HG02571 (cell line): ENCODE results near the gene RAC3.

Source experiments
- ATAC-seq: cut with Tn5 transposase; IDR thresholded peaks from one replicate; pipeline ENCODE4 v1.9.1; 2021; ENCODE audit warnings: mild to moderate bottlenecking, moderate library complexity; ENCODE audit not compliant: unreplicated experiment

Gene RAC3

DNA sequence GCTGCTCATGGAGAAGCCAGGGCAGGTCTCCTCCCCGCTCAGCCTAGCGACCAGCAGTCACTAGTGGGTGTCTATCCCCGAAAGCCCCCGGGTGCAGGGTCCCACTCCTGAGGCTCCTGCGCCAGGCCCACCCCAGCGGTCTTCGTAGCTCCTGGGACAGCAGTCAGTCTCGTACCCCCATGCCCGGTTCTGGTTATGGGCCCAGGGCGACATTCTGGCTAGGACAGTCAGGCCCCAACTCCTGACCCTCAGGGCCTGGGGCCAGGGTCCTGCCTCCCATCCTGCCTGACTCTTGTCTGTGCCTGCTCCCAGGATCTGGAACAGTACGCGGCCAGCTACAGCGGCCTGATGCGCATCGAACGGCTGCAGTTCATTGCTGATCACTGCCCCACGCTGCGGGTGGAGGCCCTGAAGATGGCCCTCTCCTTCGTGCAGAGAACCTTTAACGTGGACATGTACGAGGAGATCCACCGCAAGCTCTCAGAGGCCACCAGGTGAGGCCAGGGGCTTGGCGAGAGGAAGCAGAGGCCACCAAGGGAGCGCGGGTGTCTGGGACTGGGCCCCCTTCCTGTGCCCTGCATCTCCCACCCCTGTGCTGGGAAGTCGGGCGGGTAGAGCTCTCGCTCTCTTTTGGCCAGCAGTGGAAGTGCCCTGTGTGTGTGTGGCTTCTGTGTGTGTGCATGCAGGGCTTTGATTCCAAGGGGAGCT is 22.2 kb downstream of the RAC3 start:
- ATAC-seq: no peak

GRCh38 chr17:82054351-82055022 is 23.0 kb downstream of the RAC3 start:
- ATAC-seq: no peak

- ATAC-seq: no peak
Observed at GRCh38 chr17:82055023-82055964, 23.8 kb downstream of the RAC3 start.

- ATAC-seq: no peak
Observed at GRCh38 chr17:82055965-82056728, 24.7 kb downstream of the RAC3 start.

DNA sequence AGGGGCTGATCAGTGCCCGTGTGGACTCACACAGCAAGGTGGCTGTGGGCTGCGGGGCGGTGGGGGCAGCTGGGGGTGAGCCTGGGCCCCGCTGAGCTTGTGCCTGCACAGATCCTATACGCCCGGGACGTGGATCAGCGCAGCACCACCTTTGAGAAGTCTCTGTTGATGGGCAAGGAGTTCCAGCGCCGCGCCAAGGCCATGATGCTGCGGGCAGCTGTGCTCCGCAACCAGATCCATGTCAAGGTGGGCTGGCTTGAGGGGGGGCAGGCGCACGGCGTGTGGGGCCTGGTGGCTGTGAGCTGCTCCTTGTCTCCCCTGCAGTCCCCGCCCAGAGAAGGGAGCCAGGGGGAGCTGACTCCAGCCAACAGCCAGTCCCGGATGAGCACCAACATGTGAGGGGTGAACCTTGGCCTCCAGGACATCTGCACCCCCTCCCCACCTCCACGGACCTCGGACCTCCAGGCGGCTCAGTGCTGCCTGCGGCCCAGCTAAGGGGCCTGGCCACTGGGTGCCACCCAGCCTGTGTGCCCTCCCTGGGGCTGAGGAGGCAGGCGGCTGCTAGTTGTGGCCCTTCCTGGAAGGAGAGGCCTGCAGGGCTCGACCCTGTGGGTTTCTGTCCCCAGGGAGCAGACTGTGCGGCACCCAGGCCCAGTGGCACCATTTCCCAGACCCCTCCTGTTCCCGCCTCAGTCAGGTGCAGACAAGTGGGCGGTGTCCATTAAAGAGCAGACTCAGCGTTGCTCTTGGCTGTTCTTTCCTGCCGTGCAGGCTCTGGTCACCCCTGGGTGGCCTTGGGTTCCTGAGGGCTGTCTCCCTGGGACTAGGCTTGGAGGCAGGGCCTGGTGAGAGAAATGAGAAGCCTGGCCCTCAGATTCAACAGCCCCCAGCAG is 25.5 kb downstream of the RAC3 start:
- ATAC-seq: no peak

DNA sequence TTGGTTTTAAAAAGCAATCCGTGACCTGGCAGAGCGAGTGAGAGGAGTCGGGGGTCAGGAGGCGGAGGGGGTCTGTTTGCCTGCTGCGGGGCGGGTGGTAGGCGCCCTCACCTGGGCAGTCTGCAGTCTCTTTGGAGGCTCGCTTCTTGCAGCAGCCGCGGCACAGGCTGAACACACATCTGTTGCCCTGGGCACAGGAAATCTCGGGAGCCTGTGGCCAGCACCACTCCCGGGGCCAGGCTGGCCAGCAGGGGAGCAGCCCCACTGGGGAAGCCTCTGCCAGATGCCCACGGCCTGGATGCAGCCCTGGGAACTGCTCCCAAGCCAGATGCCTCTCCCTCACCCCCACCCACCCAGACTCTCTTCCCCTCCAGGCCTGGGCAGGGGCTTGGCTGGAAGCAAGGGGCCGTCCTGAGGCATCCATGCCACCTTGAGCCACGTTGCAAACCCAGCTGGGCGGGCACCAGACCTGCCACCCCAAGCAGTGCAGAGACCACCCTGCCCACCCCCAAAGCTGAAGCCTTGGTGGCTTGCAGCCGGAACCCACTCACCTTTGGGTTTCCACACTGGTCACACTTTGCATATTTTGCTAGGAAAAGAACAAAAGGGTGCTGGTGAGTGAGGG is 26.9 kb downstream of the RAC3 start:
- ATAC-seq: no peak

GRCh38 chr17:82058855-82059249 is 27.4 kb downstream of the RAC3 start:
- ATAC-seq: no peak

GRCh38 chr17:82059272-82060000 is 28.0 kb downstream of the RAC3 start:
- no peak for ATAC-seq

GRCh38 chr17:82060001-82060380 is 28.5 kb downstream of the RAC3 start:
- ATAC-seq: no peak

- no peak for ATAC-seq
Observed at GRCh38 chr17:82060614-82061013, 29.1 kb downstream of the RAC3 start.

DNA sequence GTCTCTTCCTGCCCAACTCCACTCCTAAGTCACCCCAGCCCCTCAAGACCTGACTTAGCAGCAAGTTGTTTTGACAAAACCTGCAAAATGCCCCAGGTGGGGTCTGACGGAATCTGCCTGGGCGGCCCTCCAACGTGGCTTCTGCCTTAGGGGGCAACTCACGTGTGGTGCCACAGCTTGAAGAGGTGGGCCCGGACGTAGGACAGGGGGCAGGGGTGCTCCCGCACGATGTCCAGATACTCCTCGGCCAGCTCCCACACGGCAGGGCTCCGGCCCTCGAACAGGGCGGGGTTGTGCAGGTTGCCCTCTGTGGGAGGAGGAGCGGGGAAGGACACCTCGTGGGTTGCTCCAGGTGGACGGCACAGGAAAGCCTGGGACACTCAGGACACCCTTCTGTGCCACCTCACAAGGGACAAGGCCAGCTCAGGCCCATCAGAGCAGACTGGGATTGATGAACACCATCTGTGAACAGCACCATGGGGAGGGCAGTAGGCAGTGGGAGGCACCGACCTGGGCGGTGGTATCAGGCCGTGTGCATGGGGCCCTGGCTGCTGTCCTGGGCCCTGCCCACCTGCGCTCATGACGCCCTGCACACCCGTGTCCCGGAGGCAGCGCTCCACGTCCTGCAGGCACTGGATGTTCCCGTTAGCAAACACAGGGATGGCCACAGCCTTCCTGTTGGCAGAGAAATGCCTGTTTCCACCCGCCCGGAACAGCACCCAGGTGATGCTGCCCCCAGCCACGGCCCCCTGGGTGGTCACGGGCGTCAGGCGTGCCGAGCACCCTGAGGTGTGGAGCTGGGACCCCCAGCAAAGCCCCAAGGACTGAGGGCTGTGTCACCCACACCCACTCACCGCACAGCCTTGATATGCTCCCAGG is 29.8 kb downstream of the RAC3 start:
- no peak for ATAC-seq

DNA sequence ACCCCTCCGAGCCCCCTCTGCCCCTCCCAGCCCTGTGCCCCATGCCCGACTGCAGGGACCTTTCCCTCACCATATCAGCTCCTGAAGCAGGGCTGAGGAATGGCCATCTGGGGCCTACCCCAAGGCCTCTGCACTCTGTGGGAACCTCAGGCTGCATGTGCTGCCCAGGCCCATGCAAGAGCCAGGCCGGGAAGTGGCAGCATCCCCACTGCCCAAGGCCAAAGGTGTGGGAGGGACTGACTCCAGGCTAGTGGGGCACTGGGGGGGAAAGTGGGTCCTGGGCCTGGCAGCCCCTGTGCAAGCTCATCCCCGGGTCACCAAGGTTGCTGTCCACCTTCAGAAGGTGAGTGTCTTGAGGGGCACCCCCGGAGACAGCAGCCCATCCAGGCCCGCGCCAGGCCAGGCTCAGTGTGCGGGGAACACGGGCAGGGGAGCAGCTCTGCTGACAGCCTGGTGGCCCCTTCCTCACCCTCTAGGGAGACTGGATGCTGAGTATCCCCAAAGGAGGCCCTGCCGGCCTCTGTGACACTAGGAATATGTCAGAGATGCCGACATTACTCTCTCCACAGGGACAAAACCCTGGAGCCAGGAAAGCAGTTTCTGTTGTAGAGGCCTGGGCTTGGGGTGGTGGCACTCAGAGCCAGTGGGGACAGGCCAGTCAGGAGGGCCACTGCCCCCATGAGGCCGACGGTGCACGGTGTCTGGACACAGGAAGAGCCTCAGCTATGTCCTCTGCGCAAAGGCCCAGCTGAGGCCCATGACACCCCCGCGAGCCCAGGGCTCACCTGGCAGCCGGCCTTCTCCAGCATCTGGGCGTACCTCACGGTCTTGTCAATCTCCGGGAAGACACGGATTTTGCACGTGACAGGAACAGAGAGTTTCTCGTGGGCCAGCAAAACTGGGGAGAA is 30.9 kb downstream of the RAC3 start:
- no peak for ATAC-seq

- ATAC-seq: no peak
Observed at GRCh38 chr17:82062984-82063368, 31.5 kb downstream of the RAC3 start.

DNA sequence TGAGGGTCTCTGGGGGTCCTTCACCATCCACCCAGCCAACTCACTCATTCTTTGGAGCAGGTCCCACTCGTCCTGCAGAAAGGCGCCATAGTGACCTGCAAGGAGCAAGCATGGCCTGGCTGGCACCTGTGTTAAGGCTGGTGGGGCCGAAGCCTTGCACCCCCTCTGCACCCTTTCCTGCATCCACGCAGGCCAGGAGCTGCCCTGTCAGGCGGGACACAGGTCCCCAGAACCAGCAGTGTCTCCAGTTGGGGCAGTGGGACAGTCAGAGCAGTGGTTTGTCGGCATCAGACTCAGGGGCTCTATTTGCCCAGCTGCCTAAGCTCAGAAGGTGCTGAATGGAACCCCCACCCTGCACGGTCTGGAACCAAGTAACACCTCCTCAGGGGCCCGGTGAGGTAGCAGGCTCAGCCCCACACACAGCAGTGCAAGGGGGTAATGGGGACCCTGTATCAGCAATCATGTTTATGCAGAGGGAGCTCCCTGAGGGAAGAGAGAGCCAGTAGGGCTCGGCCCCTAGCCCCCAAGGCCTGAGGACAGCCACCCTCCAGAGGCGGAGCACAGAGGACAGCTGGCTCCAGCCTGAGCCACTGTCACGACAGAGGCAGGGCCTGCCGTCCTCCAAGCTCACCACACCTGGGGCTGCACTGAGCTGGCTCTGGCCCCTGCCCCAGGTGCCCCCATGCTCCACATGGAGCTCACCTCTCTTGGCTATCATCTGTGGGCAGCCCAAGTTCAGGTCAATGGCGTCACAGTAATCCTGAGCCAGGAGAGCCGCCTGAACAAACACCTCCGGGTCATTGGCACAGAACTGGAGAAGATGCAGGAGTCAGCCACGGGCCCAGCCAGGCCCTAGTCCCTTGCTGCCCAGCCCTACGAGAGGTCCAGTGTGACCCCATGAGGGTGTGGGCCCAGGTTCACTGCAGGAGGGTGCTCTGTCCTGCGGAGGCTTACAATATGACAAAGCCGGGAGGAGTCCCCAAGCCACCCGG is 32.2 kb downstream of the RAC3 start:
- no peak for ATAC-seq

DNA sequence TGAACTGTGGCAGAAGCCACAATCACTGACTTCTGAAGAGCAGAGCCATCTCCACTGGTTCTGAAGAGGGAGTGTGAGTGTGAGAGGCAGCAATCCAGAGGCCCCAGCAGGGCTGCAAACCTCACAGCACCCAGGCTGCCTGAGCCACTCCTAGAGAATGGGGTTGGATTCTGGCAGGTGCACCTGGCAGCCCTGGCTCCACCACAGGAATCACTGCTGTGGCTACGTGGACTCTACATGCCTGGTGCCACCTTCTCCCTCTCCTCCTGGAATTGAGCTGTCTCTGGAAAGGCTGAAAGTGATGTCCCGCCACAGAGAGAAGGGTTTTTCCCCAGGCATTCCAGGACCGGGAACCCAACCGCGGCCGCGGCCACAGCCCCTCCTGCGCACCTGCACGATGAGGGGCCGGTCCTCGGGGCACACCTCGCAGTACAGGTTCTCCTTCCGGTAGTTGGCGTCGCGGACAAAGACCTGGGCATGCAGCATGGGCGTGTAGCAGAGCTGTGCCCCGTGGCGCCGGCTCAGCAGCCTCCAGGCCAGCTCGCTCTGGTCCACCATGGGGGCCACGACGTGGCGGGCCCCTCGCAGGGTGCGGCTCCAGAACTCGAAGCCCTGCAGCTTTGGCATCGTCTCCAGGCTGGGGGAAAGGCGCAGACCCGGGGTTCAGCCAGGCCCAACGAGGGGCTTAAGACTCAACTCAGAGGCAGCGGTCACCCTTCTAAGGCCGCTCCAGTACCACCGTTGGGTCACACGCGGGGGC is 33.1 kb downstream of the RAC3 start:
- ATAC-seq: no peak
